Activated CD4-positive, alpha-beta memory T cell treated with anti-CD3 and anti-CD28 coated beads, Interleukin-2, amount 10 ng/mL, durations not matched to agents 7 days and 5 days (primary cell): ENCODE data around the gene PDE4D. TPM values are rescaled to one million over a fixed set of nuclear protein-coding genes. Genes with fewer than 3 reads are reported as not detected.

Experiments used
- CTCF ChIA-PET: fragments of 350-600 bp; sonication (Branson Sonifier 250); formaldehyde crosslinking; loops from one replicate; lab custom pipeline; 2021; ENCODE audit warnings: antibody characterized with exemption, inconsistent platforms; lab: Charles Lee
- POLR2A ChIA-PET: fragments of 350-600 bp; sonication (Branson Sonifier 250); formaldehyde crosslinking; loops from one replicate; lab custom pipeline; 2021; ENCODE audit warnings: antibody characterized with exemption; lab: Charles Lee
- DNase-seq: peaks from one replicate; pipeline ENCODE4 v3.0.0-alpha.2; 2020
- H3K27ac Mint-ChIP-seq: one replicate; pipeline ENCODE4 v1.8.0; 2021; ENCODE audit warnings: mild to moderate bottlenecking, mixed read lengths
- H3K27me3 Mint-ChIP-seq: one replicate; pipeline ENCODE4 v1.8.0; 2021; ENCODE audit warnings: mixed read lengths
- H3K36me3 Mint-ChIP-seq: one replicate; pipeline ENCODE4 v1.8.0; 2021; ENCODE audit warnings: low read depth, mixed read lengths
- H3K4me1 Mint-ChIP-seq: one replicate; pipeline ENCODE4 v1.8.0; 2021; ENCODE audit warnings: mixed read lengths
- H3K4me3 Mint-ChIP-seq: one replicate; pipeline ENCODE4 v1.8.0; 2021; ENCODE audit warnings: mild to moderate bottlenecking, mixed read lengths
- H3K9me3 Mint-ChIP-seq: one replicate; pipeline ENCODE4 v1.8.0; 2021; ENCODE audit warnings: mixed read lengths
- total RNA-seq, 2 experiments: library from RNA; stranded (reverse); gene quantifications; one replicate each; pipeline ENCODE4 v1.2.3, GENCODE V29; 2021

Gene PDE4D
- total RNA-seq, 2 experiments from 2014 or later, result 123 to 126 TPM

GRCh38 chr5:59528202-59528862 lies 365.2 kb downstream of the PDE4D start:
- no peak for DNase-seq
- no peak overlapping the region for H3K27ac Mint-ChIP-seq
- CTCF ChIA-PET, result no interaction called here
- H3K4me3 Mint-ChIP-seq, result no peak overlapping the region
- H3K4me1 Mint-ChIP-seq, result no peaks in the 10 kb centered on the region
- no peaks in the 10 kb centered on the region for H3K27me3 Mint-ChIP-seq
- POLR2A ChIA-PET, result interaction anchor here (1.5 kb wide), 1 partner anchor 11 kb away, joined by 3 read pairs; no protein-coding TSS in a partner anchor
- peaks cover 5% of the 10 kb centered on the region for H3K9me3 Mint-ChIP-seq
- no peaks in the 10 kb centered on the region for H3K36me3 Mint-ChIP-seq

GRCh38 chr5:59525957-59526356 lies 367.6 kb downstream of the PDE4D start:
- no peak overlapping the region for H3K27ac Mint-ChIP-seq
- DNase-seq, result no peak
- ChIA-PET CTCF (no interaction called here), POLR2A (no interaction called here)
- H3K36me3 Mint-ChIP-seq, result no peaks in the 10 kb centered on the region
- no peaks in the 10 kb centered on the region for H3K27me3 Mint-ChIP-seq
- no peaks in the 10 kb centered on the region for H3K4me1 Mint-ChIP-seq
- peaks cover 5% of the 10 kb centered on the region for H3K9me3 Mint-ChIP-seq
- H3K4me3 Mint-ChIP-seq, result no peak overlapping the region

- peaks cover 5% of the 10 kb centered on the region for H3K9me3 Mint-ChIP-seq
- DNase-seq, result no peak
- H3K4me1 Mint-ChIP-seq, result no peaks in the 10 kb centered on the region
- no peak overlapping the region for H3K4me3 Mint-ChIP-seq
- POLR2A ChIA-PET, result no interaction called here
- CTCF ChIA-PET, result no interaction called here
- H3K27ac Mint-ChIP-seq, result no peak overlapping the region
- no peaks in the 10 kb centered on the region for H3K27me3 Mint-ChIP-seq
- no peaks in the 10 kb centered on the region for H3K36me3 Mint-ChIP-seq
These were observed 368.2 kb downstream of the PDE4D start for GRCh38 chr5:59525311-59525710.

- no peaks in the 10 kb centered on the region for H3K27me3 Mint-ChIP-seq
- H3K4me1 Mint-ChIP-seq, result no peaks in the 10 kb centered on the region
- H3K36me3 Mint-ChIP-seq, result no peaks in the 10 kb centered on the region
- H3K9me3 Mint-ChIP-seq, result peaks cover 5% of the 10 kb centered on the region
- ChIA-PET POLR2A (no interaction called here), CTCF (no interaction called here)
- H3K4me3 Mint-ChIP-seq, result no peak overlapping the region
- no peak for DNase-seq
- H3K27ac Mint-ChIP-seq, result no peak overlapping the region
These were observed 371.2 kb downstream of the PDE4D start for GRCh38 chr5:59522201-59522831.

- CTCF ChIA-PET, result no interaction called here
- no peak overlapping the region for H3K4me3 Mint-ChIP-seq
- POLR2A ChIA-PET, result no interaction called here
- H3K9me3 Mint-ChIP-seq, result peaks cover 5% of the 10 kb centered on the region
- no peaks in the 10 kb centered on the region for H3K27me3 Mint-ChIP-seq
- no peak for DNase-seq
- H3K27ac Mint-ChIP-seq, result no peak overlapping the region
- H3K4me1 Mint-ChIP-seq, result no peaks in the 10 kb centered on the region
- H3K36me3 Mint-ChIP-seq, result no peaks in the 10 kb centered on the region
These were observed 372.1 kb downstream of the PDE4D start for GRCh38 chr5:59521476-59521875.

- ChIA-PET POLR2A (no interaction called here), CTCF (no interaction called here)
- no peak overlapping the region for H3K27ac Mint-ChIP-seq
- H3K27me3 Mint-ChIP-seq, result peaks cover 3% of the 10 kb centered on the region
- H3K36me3 Mint-ChIP-seq, result no peaks in the 10 kb centered on the region
- peaks cover 5% of the 10 kb centered on the region for H3K9me3 Mint-ChIP-seq
- no peak for DNase-seq
- H3K4me1 Mint-ChIP-seq, result no peaks in the 10 kb centered on the region
- no peak overlapping the region for H3K4me3 Mint-ChIP-seq
These were observed 374.2 kb downstream of the PDE4D start for GRCh38 chr5:59519338-59519737.

DNA sequence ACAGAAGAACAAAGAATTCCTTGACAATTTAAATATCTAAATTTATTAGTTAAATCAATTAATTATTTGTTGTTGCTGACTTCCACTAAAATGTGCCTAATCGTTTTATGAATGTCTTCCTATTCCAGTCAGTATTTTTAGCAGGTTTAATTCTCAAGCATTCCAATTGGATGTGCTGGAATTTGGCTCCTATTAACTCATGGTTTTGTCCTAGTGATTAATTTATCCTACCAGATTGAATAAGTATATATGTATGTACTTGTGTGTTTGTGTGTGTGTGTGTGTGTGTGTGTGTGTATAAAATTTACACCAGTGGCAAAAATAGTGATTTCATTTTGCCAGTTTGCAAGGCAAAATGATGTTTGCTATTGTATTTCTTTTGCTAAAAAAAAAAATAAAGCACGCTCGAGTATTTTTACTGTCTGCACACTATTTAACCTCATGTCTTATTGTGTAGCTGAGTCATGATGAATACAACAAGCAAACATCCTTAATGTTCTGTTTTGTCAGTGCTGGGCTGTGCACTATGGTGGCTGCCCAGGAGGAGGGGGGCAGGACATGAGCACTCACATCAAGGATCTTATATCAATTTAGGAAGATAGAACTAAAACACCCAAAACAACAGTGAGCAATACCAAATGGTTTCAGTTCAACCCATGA lies 375.5 kb downstream of the PDE4D start:
- Mint-ChIP-seq H3K4me1 (no peaks in the 10 kb centered on the region), H3K27ac (no peak overlapping the region), H3K27me3 (peaks cover 3% of the 10 kb centered on the region), H3K9me3 (no peaks in the 10 kb centered on the region), H3K4me3 (no peak overlapping the region), H3K36me3 (no peaks in the 10 kb centered on the region)
- CTCF ChIA-PET, result no interaction called here
- DNase-seq, result no peak
- POLR2A ChIA-PET, result interaction anchor here (1.0 kb wide), 1 partner anchor 9 kb away, joined by 3 read pairs; no protein-coding TSS in a partner anchor

- Mint-ChIP-seq H3K4me3 (no peak overlapping the region), H3K36me3 (no peaks in the 10 kb centered on the region), H3K4me1 (no peaks in the 10 kb centered on the region), H3K27me3 (peaks cover 3% of the 10 kb centered on the region), H3K27ac (no peak overlapping the region), H3K9me3 (no peaks in the 10 kb centered on the region)
- CTCF ChIA-PET, result no interaction called here
- no peak for DNase-seq
- POLR2A ChIA-PET, result no interaction called here
These were observed 377.4 kb downstream of the PDE4D start for GRCh38 chr5:59516161-59516560.

DNA sequence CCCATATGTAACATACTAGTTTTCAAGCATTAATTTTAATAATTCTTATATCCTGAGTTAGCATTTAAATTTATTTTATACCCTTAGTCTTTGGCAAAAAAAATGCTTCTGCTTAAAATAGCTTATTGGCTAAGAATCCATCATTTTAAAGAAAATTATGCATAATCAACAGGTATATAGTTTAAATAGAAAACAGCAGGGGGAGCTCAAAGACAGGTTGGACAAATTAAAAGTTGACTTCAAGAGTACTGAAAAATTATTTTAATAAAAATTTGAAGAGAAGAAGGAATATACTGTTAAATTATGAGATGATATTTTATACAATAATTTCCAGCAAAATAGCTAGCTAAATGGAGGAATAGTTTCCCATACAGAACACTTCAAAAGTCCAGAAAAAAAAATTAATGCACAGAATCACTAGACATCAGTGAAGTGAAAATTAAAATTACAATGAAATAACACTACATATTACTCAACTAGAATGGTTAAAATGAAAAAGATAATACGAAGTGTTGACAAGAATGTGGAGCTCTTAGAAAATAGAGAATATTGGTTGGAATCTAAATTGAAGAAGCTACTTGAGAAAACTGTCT lies 387.1 kb downstream of the PDE4D start:
- Mint-ChIP-seq H3K36me3 (no peaks in the 10 kb centered on the region), H3K27ac (no peak overlapping the region), H3K9me3 (no peaks in the 10 kb centered on the region), H3K27me3 (peaks cover 11% of the 10 kb centered on the region), H3K4me3 (no peak overlapping the region), H3K4me1 (no peaks in the 10 kb centered on the region)
- ChIA-PET CTCF (interaction anchor here (1.0 to 3.2 kb wide), 6 partner anchors 153 to 304 kb away, joined by 3 to 23 read pairs (median 4); no protein-coding TSS in a partner anchor), POLR2A (no interaction called here)
- no peak for DNase-seq

- peaks cover 12% of the 10 kb centered on the region for H3K27me3 Mint-ChIP-seq
- DNase-seq, result no peak
- H3K4me1 Mint-ChIP-seq, result no peaks in the 10 kb centered on the region
- H3K4me3 Mint-ChIP-seq, result no peak overlapping the region
- no peaks in the 10 kb centered on the region for H3K36me3 Mint-ChIP-seq
- H3K27ac Mint-ChIP-seq, result no peak overlapping the region
- POLR2A ChIA-PET, result no interaction called here
- CTCF ChIA-PET, result interaction anchor here (0.7 to 1.3 kb wide), 2 partner anchors 169 to 427 kb away, joined by 3 read pairs; no protein-coding TSS in a partner anchor
- H3K9me3 Mint-ChIP-seq, result no peaks in the 10 kb centered on the region
These were observed 389.5 kb downstream of the PDE4D start for GRCh38 chr5:59504043-59504442.

DNA sequence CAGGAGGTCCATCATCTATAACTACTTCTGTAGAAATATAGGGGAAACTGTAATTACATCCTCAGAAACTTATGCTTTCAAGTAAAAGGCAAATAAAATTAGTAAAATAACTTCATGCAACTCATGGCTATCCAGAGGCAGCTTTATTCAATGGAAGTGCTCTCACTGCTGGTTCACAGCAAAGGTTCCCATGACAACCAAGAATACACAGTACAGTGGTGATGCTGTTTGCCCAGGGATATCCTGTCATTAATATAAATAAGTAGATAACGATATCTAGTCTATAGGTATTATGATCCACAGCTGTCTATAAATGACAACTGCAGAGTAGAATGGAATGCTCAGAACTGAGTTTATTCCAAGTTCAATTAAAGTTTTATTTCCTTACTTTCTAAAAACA lies 390.3 kb downstream of the PDE4D start:
- peaks cover 15% of the 10 kb centered on the region for H3K27me3 Mint-ChIP-seq
- no peak overlapping the region for H3K27ac Mint-ChIP-seq
- ChIA-PET CTCF (interaction anchor here (1.3 kb wide), 1 partner anchor 170 kb away, joined by 3 read pairs; no protein-coding TSS in a partner anchor), POLR2A (no interaction called here)
- no peak for DNase-seq
- H3K9me3 Mint-ChIP-seq, result no peaks in the 10 kb centered on the region
- no peak overlapping the region for H3K4me3 Mint-ChIP-seq
- no peaks in the 10 kb centered on the region for H3K36me3 Mint-ChIP-seq
- H3K4me1 Mint-ChIP-seq, result no peaks in the 10 kb centered on the region

GRCh38 chr5:59501316-59501715 lies 392.2 kb downstream of the PDE4D start:
- CTCF ChIA-PET, result no interaction called here
- H3K27ac Mint-ChIP-seq, result no peak overlapping the region
- no peaks in the 10 kb centered on the region for H3K9me3 Mint-ChIP-seq
- H3K4me3 Mint-ChIP-seq, result no peak overlapping the region
- POLR2A ChIA-PET, result no interaction called here
- peaks cover 26% of the 10 kb centered on the region for H3K27me3 Mint-ChIP-seq
- H3K36me3 Mint-ChIP-seq, result no peaks in the 10 kb centered on the region
- H3K4me1 Mint-ChIP-seq, result no peaks in the 10 kb centered on the region
- DNase-seq, result no peak

GRCh38 chr5:59500014-59500413 lies 393.5 kb downstream of the PDE4D start:
- no peaks in the 10 kb centered on the region for H3K9me3 Mint-ChIP-seq
- H3K27me3 Mint-ChIP-seq, result peaks cover 29% of the 10 kb centered on the region
- H3K27ac Mint-ChIP-seq, result no peak overlapping the region
- ChIA-PET CTCF (no interaction called here), POLR2A (no interaction called here)
- no peaks in the 10 kb centered on the region for H3K4me1 Mint-ChIP-seq
- no peak for DNase-seq
- H3K36me3 Mint-ChIP-seq, result no peaks in the 10 kb centered on the region
- no peak overlapping the region for H3K4me3 Mint-ChIP-seq
